ENCODE results near the gene BUB3. TPM values are rescaled to one million over a fixed set of nuclear protein-coding genes. Genes with fewer than 3 reads are reported as not detected.
"Not testable (repeated sequence)": the region's sequence is repeated elsewhere in the genome, so short reads cannot be mapped to it uniquely, and the experiment has no call there.

BUB3 gene
- total RNA-seq, 4 donors from 2014 or later = 57.2 to 156 (median 99.4) TPM

DNA sequence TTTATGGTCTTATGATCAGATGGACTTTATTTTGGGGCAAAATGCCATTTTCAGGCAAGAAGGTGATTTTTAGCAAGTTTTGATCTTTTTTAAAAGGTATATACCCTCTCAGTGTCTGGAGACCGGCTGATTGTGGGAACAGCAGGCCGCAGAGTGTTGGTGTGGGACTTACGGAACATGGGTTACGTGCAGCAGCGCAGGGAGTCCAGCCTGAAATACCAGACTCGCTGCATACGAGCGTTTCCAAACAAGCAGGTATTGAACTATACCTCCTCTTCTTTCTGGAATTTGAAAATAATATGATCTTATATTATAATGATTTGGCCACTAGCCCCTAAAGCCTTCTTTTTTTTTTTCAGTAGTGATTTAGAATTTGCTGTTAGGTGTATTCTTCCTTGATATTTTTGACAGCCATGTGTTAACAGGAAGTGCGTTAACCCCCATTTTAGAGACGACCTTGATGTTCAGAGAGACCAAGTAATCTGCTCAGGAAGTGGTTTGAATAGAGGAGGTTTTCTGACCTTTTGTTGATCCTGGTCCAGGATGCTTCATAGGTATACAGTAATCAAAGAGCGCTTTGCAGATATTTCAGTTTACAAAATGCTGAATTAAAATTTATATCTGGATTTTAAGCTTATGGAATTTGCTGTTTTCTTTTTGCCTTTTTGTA is 6.2 kb downstream of the BUB3 start:
- peaks cover 0 to 3% of the 10 kb centered on the region in 2 donors for H3K4me1 ChIP-seq
- H3K4me3 ChIP-seq = no peak overlapping the region
- no peaks in the 10 kb centered on the region for H3K36me3 ChIP-seq
- DNase-seq = no peak
- TF ChIP-seq, protein P1, sequence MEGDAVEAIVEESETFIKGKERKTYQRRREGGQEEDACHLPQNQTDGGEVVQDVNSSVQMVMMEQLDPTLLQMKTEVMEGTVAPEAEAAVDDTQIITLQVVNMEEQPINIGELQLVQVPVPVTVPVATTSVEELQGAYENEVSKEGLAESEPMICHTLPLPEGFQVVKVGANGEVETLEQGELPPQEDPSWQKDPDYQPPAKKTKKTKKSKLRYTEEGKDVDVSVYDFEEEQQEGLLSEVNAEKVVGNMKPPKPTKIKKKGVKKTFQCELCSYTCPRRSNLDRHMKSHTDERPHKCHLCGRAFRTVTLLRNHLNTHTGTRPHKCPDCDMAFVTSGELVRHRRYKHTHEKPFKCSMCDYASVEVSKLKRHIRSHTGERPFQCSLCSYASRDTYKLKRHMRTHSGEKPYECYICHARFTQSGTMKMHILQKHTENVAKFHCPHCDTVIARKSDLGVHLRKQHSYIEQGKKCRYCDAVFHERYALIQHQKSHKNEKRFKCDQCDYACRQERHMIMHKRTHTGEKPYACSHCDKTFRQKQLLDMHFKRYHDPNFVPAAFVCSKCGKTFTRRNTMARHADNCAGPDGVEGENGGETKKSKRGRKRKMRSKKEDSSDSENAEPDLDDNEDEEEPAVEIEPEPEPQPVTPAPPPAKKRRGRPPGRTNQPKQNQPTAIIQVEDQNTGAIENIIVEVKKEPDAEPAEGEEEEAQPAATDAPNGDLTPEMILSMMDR (IDR thresholded peaks at IDR 0.05) = no peak
- TF ChIP-seq POLR2A (IDR thresholded peaks at IDR 0.05) = no peak
- H3K27me3 ChIP-seq = no peaks in the 10 kb centered on the region
- no peaks in the 10 kb centered on the region for H3K9me3 ChIP-seq
- no peak overlapping the region for H3K27ac ChIP-seq
- intact Hi-C loops (cut with DNase I; ENCODE audit: low total_unique reads) = no loop called here

DNA sequence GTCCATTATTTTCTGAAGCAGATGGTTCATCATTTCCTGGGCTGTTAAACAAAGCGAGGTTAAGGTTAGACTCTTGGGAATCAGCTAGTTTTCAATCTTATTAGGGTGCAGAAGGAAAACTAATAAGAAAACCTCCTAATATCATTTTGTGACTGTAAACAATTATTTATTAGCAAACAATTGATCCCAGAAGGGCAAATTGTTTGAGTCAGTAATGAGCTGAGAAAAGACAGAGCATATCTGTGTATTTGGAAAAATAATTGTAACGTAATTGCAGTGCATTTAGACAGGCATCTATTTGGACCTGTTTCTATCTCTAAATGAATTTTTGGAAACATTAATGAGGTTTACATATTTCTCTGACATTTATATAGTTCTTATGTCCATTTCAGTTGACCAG is 10.1 kb downstream of the BUB3 start:
- no peak for TF ChIP-seq POLR2A (IDR thresholded peaks at IDR 0.05)
- TF ChIP-seq, protein P1 (IDR thresholded peaks at IDR 0.05) = no peak
- Histone ChIP-seq H3K4me3 (no peak overlapping the region), H3K4me1 (no peaks in the 10 kb centered on the region), H3K36me3 (no peaks in the 10 kb centered on the region), H3K27ac (no peak overlapping the region), H3K27me3 (no peaks in the 10 kb centered on the region), H3K9me3 (no peaks in the 10 kb centered on the region)
- intact Hi-C loops (cut with DNase I; ENCODE audit: low total_unique reads) = no loop called here
- no peak for DNase-seq

DNA sequence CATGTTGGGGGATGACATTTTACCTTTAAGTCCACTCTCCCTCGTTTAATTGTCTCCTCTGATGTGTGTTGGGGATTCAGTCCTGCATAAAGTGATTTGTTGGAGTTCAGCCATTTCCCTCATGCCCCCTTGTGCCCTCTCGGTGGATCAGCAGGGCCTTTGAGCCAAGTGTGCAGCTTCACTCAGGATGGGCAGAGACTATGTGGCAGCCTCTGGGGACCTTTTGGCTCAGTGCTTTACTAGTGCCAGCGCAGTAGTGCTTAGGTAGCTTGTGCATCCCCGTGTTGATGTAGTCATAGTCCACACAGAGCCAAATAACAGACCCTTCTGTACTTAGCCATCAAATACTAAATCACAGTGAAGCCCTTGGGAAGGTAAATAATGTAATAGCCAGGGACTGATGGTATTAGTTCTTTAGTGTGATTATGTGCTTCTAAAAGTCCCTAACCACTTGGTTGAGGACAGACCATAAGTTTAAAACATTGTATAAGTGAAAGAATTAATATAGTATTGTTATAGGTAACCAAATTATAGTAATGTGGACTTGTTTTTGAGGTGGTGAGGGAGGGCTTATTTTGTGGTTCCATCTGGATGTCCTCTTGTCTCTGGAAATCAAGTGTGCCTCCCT is 11.4 kb downstream of the BUB3 start:
- no peaks in the 10 kb centered on the region for H3K4me1 ChIP-seq
- H3K4me3 ChIP-seq = no peak overlapping the region
- no peaks in the 10 kb centered on the region for H3K36me3 ChIP-seq
- H3K27me3 ChIP-seq = no peaks in the 10 kb centered on the region
- H3K27ac ChIP-seq = no peak overlapping the region
- intact Hi-C loops (cut with DNase I; ENCODE audit: low total_unique reads) = no loop called here
- TF ChIP-seq, protein P1 (IDR thresholded peaks at IDR 0.05) = no peak
- no peak for TF ChIP-seq POLR2A (IDR thresholded peaks at IDR 0.05)
- H3K9me3 ChIP-seq = no peaks in the 10 kb centered on the region
- no peak for DNase-seq

DNA sequence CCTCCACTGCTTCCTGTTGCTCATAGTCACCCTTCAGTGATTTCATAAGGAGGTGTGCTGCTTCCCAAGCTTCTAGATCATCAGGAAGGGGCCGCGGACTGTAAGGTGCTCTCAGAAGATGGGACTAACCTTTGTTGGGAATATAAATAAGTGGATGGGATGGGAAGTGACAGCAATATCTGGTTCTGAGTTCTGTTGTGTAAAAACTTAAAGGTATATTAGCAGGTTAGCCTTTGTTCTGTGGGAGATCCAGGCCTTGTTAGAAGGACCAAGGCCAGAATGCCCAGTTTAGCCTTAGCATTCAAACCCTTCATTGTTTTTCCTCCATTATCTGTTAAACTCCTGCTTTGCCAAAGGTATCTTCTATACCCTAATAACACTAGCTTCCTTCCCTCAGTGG is 12.4 kb downstream of the BUB3 start:
- TF ChIP-seq, protein P1 (IDR thresholded peaks at IDR 0.05) = no peak
- no peak for TF ChIP-seq POLR2A (IDR thresholded peaks at IDR 0.05)
- Histone ChIP-seq H3K9me3 (no peaks in the 10 kb centered on the region), H3K27me3 (no peaks in the 10 kb centered on the region), H3K27ac (no peak overlapping the region), H3K4me3 (no peak overlapping the region), H3K4me1 (no peaks in the 10 kb centered on the region), H3K36me3 (no peaks in the 10 kb centered on the region)
- no peak for DNase-seq
- intact Hi-C loops (cut with DNase I; ENCODE audit: low total_unique reads) = no loop called here

DNA sequence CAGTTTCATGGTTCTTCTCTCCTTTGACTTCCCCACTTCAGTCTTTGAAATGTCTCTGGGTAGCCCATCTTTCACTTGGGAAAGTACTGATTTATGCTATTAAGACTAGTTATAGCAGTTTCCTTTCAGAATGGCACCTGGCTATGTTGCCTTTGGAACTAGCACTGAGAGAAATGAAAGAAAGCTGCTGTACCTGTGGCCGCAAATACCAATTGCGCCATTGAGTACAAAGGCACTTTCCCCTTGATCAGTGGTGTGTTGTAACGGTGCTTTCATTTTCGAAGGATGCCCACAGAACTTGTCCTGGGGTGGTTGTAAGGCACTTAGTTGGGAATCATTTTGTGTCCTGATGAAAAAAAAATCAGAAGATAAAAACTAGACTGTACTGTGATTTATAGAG is 16.8 kb downstream of the BUB3 start:
- intact Hi-C loops (cut with DNase I; ENCODE audit: low total_unique reads) = no loop called here
- H3K4me1 ChIP-seq = no peaks in the 10 kb centered on the region
- no peaks in the 10 kb centered on the region for H3K36me3 ChIP-seq
- H3K27me3 ChIP-seq = no peaks in the 10 kb centered on the region
- no peaks in the 10 kb centered on the region for H3K9me3 ChIP-seq
- no peak overlapping the region for H3K27ac ChIP-seq
- DNase-seq = no peak
- TF ChIP-seq, protein P1 (IDR thresholded peaks at IDR 0.05) = no peak
- TF ChIP-seq POLR2A (IDR thresholded peaks at IDR 0.05) = no peak
- H3K4me3 ChIP-seq = no peak overlapping the region

DNA sequence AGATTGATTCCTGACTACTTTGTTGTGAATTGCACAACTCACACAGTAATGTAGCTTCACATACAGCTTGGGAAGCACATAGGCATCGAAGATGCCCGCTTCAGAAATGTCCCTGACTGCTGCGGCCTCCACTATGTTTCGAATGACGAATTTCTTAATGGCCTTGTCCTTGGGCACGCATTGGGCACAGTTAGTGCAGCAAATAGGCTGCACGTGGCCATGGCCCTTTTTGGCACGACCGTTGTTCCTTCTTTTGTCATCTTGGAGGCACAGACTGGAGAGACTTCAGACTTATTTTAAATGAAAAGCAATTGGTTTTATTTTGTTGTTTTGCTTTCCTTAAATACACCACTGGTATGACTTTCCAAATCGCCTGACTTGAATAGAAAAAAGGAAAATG is 17.4 kb downstream of the BUB3 start:
- H3K27ac ChIP-seq; intact Hi-C loops (cut with DNase I; ENCODE audit: low total_unique reads); DNase-seq; H3K9me3 ChIP-seq; H3K4me3 ChIP-seq; H3K36me3 ChIP-seq; H3K4me1 ChIP-seq; H3K27me3 ChIP-seq: not testable (repeated sequence)

Measured in uterus (tissue), 4 donors.